SK-N-SH treated with all-trans-retinoic acid at 6 μM for 48 hours (cell line): ENCODE data around the gene ZC2HC1C.

ENCODE experiments used
- ATAC-seq: fragments of 200-7000 bp; cut with Tn5 transposase; 3 replicates; pipeline ENCODE4 v1.9.1; 2020; ENCODE audit warnings: mild to moderate bottlenecking, moderate library complexity
- ARNTL ChIP-seq: fragments of 450-650 bp; formaldehyde crosslinking; IDR thresholded peaks from 2 replicates; pipeline ENCODE4 v1.5.0; 2020; ENCODE audit warnings: low read depth, mild to moderate bottlenecking, moderate library complexity, borderline replicate concordance
- BACH2 ChIP-seq: fragments of 250-450 bp; sonication (Bioruptor Pico); IDR thresholded peaks from 2 replicates; pipeline ENCODE4 v1.9.0; 2021; ENCODE audit warnings: mild to moderate bottlenecking, borderline replicate concordance
- CSDC2 ChIP-seq: fragments of 250-450 bp; sonication (Bioruptor Pico); IDR thresholded peaks from 2 replicates; pipeline ENCODE4 v1.5.0; 2020; ENCODE audit warnings: mild to moderate bottlenecking, moderate library complexity
- CSRNP3 ChIP-seq: fragments of 250-450 bp; sonication (Bioruptor Pico); IDR thresholded peaks from 2 replicates; pipeline ENCODE4 v1.5.1; 2021; ENCODE audit warnings: mild to moderate bottlenecking, moderate library complexity
- ISL1 ChIP-seq: fragments of 250-450 bp; sonication (Bioruptor Pico); IDR thresholded peaks from 2 replicates; pipeline ENCODE4 v2.1.2; 2022; ENCODE audit warnings: mild to moderate bottlenecking, moderate library complexity
- OSR1 ChIP-seq: fragments of 250-450 bp; sonication (Bioruptor Pico); IDR thresholded peaks from 2 replicates; pipeline ENCODE4 v1.8.0; 2022; ENCODE audit warnings: moderate library complexity, mild to moderate bottlenecking, inconsistent platforms
- PATZ1 ChIP-seq: fragments of 250-450 bp; sonication (Bioruptor Pico); IDR thresholded peaks from 2 replicates; pipeline ENCODE4 v1.8.0; 2020; ENCODE audit warnings: mild to moderate bottlenecking, moderate library complexity, borderline replicate concordance
- PPARA ChIP-seq: fragments of 250-450 bp; sonication (Bioruptor Pico); IDR thresholded peaks from 2 replicates; pipeline ENCODE4 v1.5.0; 2020; ENCODE audit warnings: mild to moderate bottlenecking, borderline replicate concordance
- SNAI2 ChIP-seq: fragments of 250-450 bp; sonication (Bioruptor Pico); IDR thresholded peaks from 2 replicates; pipeline ENCODE4 v1.5.0; 2020; ENCODE audit warnings: mild to moderate bottlenecking, moderate library complexity
- TCF4 ChIP-seq: fragments of 250-450 bp; sonication (Bioruptor Pico); IDR thresholded peaks from 2 replicates; pipeline ENCODE4 v1.8.0; 2021; ENCODE audit warnings: mild to moderate bottlenecking, moderate library complexity, borderline replicate concordance
- TOX ChIP-seq: fragments of 250-450 bp; sonication (Bioruptor Pico); IDR thresholded peaks from 2 replicates; pipeline ENCODE4 v1.8.0; 2021; ENCODE audit warnings: mild to moderate bottlenecking, moderate library complexity, borderline replicate concordance
- TSHZ2 ChIP-seq: fragments of 250-450 bp; sonication (Bioruptor Pico); IDR thresholded peaks from 2 replicates; pipeline ENCODE4 v1.5.0; 2020; ENCODE audit warnings: mild to moderate bottlenecking, moderate library complexity
- ZC3H10 ChIP-seq: fragments of 250-450 bp; sonication (Bioruptor Pico); IDR thresholded peaks from 2 replicates; pipeline ENCODE4 v1.5.1; 2021; ENCODE audit warnings: mild to moderate bottlenecking, moderate library complexity
- ZFP30 ChIP-seq: fragments of 450-650 bp; formaldehyde crosslinking; IDR thresholded peaks from 2 replicates; pipeline ENCODE4 v1.5.0; 2022; ENCODE audit warnings: mild to moderate bottlenecking, moderate library complexity
- ZNF565 ChIP-seq: fragments of 450-650 bp; formaldehyde crosslinking; conservative IDR thresholded peaks from 2 replicates; pipeline ENCODE4 v1.5.0; 2020; ENCODE audit warnings: low read depth, mild to moderate bottlenecking, moderate library complexity
- ZNF8 ChIP-seq: fragments of 450-650 bp; formaldehyde crosslinking; IDR thresholded peaks from 2 replicates; pipeline ENCODE4 v1.5.0; 2020; ENCODE audit warnings: mild to moderate bottlenecking, moderate library complexity
- TF ChIP-seq, protein P1 (sequence below): fragments of 250-450 bp; sonication (Bioruptor Pico); IDR thresholded peaks from 2 replicates; pipeline ENCODE4 v1.8.0; 2021; ENCODE audit warnings: low read depth, mild to moderate bottlenecking, moderate library complexity, borderline replicate concordance
- TF ChIP-seq, protein P2 (sequence below): fragments of 250-450 bp; sonication (Bioruptor Pico); IDR thresholded peaks from 2 replicates; pipeline ENCODE4 v1.5.1; 2020; ENCODE audit warnings: low read depth, mild to moderate bottlenecking, moderate library complexity

ZC2HC1C gene

DNA sequence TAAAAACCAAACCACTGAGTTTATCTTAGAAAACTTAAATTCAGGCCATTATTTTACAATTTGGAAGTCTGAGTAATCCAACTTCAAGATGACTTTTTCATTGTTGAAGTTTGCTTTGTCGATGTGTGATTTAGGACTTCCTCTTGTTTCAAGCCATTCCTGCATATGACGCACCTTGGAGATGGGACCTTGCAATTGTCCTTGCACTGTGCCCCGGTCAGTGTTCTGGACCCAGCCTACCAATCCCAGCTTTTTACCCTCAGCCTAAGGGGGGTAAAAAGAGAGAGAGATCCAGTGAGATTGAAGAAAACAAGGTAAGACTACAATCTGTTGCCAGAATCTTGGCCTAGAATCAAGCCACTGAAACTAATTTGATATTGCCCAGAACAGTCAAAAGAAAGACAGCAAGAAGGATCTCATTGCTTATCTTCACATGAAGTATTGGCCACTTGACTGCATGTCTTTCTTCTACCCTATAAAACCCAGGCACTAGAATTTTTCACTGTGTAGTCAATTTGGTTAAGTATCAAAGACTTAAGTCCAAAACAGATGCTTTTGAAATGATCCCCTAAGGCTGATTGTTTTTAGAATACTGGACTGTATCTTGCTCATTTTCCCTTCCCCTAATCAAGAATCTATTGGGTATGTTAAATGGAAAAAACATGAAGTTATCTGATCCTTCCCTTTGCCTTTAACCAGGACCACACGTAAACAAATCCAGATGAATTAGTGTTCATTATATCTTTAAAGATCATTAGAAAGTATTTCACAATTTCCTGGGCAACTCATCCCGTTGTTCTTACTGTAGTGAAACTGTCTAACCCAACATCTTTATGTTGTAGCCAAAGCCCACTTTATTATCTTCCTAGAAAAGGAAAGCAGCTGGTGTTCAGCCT is 15.8 kb upstream of the ZC2HC1C start (continued):
- 0 out of 2 replicates have a peak, but pooled peaks have one; percentile 30 for TF ChIP-seq PATZ1 (CRISPR knock-in tag)
- peak; percentile 97 for TF ChIP-seq SNAI2 (CRISPR knock-in tag)

DNA sequence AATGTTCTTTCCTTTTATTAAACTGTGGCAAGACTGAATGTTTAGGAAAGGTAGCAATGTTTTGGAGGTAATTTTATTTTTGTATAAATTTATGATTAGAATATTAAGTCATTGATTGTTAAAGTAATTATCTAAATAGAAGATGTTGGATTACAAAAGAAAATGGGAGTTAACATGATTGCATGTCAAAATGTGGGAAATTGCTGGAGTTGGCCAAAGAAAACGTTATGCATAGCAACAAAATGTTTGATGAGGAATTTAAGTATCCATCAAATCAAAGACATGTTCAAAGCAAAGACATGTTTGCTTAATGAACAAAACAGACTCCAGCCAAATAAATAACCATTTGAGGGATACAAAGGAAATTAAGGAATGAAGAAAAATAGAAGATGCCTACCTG is 15.0 kb upstream of the ZC2HC1C start:
- ATAC-seq, result no peak
- TF ChIP-seq TOX (CRISPR knock-in tag), result peak; percentile 31; the same call in 1 of the 2 replicates
- no peak for TF ChIP-seq OSR1 (CRISPR knock-in tag)
- TF ChIP-seq, all 23 proteins: peak for 1

DNA sequence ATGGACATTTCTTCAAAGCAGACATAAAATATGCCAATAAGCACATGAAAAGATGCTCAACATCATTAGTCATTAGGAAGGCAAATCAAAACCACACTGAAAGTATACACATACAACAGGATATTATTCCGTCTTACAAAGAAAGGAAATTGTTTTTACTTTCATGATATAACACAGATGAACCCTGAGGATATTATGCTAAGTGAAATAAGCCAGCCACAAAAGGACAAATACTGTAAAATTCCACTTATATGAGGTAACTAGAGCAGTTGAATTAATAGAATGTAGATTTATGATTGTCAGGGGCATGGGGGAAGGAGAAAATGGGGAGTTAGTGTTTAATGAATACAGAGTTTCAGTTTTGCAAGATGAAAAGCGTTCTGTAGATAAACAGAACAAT is 9.8 kb upstream of the ZC2HC1C start:
- TF ChIP-seq CSDC2 (CRISPR knock-in tag), result peak; percentile 81; the same call in 1 of the 2 replicates
- TF ChIP-seq PATZ1 (CRISPR knock-in tag), result peak; percentile 81
- no peak for TF ChIP-seq PPARA
- TF ChIP-seq, protein P1, sequence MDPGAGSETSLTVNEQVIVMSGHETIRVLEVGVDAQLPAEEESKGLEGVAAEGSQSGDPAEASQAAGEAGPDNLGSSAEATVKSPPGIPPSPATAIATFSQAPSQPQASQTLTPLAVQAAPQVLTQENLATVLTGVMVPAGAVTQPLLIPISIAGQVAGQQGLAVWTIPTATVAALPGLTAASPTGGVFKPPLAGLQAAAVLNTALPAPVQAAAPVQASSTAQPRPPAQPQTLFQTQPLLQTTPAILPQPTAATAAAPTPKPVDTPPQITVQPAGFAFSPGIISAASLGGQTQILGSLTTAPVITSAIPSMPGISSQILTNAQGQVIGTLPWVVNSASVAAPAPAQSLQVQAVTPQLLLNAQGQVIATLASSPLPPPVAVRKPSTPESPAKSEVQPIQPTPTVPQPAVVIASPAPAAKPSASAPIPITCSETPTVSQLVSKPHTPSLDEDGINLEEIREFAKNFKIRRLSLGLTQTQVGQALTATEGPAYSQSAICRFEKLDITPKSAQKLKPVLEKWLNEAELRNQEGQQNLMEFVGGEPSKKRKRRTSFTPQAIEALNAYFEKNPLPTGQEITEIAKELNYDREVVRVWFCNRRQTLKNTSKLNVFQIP (CRISPR knock-in tag), result peak; percentile 59; the same call in 1 of the 2 replicates
- peak; percentile 72 for TF ChIP-seq TSHZ2 (CRISPR knock-in tag)
- 0 out of 2 replicates have a peak, but pooled peaks have one; percentile 4 for TF ChIP-seq ZNF8
- TF ChIP-seq TOX (CRISPR knock-in tag), result peak; percentile 85
- no peak for TF ChIP-seq BACH2 (CRISPR knock-in tag)
- TF ChIP-seq ARNTL (CRISPR knock-in tag), result no peak
- no peak for TF ChIP-seq CSRNP3 (CRISPR knock-in tag)
- no peak; the same call in 1 of the 2 replicates for TF ChIP-seq ZFP30 (CRISPR knock-in tag)
- peak; percentile 96 for TF ChIP-seq ISL1 (CRISPR knock-in tag)
- TF ChIP-seq, protein P2, sequence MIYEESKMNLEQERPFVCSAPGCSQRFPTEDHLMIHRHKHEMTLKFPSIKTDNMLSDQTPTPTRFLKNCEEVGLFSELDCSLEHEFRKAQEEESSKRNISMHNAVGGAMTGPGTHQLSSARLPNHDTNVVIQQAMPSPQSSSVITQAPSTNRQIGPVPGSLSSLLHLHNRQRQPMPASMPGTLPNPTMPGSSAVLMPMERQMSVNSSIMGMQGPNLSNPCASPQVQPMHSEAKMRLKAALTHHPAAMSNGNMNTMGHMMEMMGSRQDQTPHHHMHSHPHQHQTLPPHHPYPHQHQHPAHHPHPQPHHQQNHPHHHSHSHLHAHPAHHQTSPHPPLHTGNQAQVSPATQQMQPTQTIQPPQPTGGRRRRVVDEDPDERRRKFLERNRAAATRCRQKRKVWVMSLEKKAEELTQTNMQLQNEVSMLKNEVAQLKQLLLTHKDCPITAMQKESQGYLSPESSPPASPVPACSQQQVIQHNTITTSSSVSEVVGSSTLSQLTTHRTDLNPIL (CRISPR knock-in tag), result peak; percentile 98
- 0 out of 2 replicates have a peak, but pooled peaks have one; percentile 17 for TF ChIP-seq ZC3H10 (CRISPR knock-in tag)
- no peak for TF ChIP-seq OSR1 (CRISPR knock-in tag)
- no peak for TF ChIP-seq ZNF565 (CRISPR knock-in tag)
- peak; percentile 74 for TF ChIP-seq TCF4
- ATAC-seq, result peak; percentile 38
